ENCODE results near the gene STARD3NL.

DNA sequence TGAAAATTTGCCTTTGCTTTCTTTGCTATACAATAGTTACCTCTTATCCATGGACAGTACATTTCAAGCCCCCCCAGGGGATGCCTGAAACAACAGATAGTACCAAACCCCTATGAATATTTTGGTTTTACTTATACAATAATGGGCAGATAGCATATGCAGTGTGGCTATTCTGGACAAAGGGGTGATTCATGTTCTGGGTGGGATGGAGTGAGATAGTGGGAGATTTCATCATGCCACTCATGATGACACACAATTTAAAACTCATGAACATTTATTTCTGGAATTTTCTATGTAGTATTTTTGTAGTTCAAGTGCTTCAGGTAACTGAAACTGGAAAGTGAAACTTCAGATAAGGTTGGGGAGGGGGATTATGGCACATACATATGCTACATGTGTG, 12.0 kb downstream of the STARD3NL start:
- TF ChIP-seq, protein P1, sequence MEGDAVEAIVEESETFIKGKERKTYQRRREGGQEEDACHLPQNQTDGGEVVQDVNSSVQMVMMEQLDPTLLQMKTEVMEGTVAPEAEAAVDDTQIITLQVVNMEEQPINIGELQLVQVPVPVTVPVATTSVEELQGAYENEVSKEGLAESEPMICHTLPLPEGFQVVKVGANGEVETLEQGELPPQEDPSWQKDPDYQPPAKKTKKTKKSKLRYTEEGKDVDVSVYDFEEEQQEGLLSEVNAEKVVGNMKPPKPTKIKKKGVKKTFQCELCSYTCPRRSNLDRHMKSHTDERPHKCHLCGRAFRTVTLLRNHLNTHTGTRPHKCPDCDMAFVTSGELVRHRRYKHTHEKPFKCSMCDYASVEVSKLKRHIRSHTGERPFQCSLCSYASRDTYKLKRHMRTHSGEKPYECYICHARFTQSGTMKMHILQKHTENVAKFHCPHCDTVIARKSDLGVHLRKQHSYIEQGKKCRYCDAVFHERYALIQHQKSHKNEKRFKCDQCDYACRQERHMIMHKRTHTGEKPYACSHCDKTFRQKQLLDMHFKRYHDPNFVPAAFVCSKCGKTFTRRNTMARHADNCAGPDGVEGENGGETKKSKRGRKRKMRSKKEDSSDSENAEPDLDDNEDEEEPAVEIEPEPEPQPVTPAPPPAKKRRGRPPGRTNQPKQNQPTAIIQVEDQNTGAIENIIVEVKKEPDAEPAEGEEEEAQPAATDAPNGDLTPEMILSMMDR (IDR thresholded peaks at IDR 0.05): no peak
- TF ChIP-seq POLR2A (IDR thresholded peaks at IDR 0.05): no peak
